GM19324 (cell line): ENCODE data around the gene PTPRM.
A peak's percentile ranks its signal among the peaks of the same experiment; 100 is the strongest.

Source experiments
- ATAC-seq: cut with Tn5 transposase; IDR thresholded peaks from one replicate; pipeline ENCODE4 v1.9.1; 2021; ENCODE audit warnings: mild to moderate bottlenecking, moderate library complexity; ENCODE audit not compliant: unreplicated experiment, low FRiP score

Gene PTPRM

DNA sequence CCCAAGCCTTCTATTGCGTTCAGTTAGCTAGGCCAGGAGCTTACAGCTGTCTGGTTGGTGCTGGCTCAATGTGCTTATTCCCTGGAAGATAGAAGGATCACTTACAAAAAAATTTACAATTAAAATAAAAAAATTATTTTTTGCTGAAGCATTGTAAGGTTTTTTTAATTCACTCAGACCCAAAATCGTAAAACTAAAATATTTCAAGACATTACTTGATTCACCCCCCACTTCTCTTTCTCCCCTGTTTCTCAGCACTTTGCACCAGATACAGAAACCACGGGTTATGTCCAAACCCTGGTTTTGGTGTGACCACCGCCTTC, 911 bp upstream of the PTPRM start:
- no peak for ATAC-seq

DNA sequence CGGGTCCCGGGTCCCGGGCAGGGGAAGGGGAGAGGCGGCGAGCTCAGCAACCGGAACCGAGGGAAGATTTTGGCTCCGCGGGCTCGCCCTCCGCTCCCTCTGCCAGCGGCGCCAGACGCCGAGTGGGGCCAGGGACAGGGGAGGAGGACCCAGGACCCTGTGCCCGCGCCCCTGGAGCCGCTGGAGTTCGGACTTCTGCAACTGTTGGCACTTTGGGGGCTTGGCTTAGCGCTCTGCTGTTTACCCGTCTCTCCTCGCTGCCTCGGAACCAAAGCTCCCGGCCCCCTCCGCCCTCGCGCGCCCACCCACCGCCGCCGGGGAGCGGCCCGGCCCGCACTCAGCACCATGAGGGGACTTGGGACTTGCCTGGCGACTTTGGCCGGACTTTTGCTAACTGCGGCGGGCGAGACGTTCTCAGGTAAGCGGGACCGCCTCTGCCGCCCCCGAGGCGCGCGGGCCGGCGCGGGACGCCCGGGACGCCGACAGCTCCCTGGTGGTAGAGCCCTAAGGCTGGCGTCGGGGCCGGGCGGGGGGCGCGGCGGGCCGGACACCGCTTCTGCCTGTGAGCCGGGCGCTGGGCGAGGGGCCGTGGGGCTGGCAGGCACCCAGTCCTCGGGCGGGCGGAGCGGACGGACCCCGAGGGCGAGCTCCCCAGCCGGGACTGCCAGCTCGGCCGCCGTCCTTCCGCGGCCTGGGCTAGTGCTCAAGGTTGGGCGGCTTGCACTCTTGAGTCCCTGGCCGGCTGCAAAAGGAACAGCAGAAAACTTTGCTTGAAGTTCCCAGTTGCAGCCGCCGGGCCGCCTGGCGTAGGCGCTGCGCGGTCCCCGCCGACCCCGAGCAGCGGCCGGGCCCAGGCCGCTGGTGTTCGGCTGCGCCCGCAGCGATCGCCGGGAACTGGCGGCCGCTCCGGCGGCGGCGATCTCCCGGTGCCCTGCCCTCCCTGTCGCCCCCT, 634 bp downstream of the PTPRM start:
- peak; percentile 7 for ATAC-seq

DNA sequence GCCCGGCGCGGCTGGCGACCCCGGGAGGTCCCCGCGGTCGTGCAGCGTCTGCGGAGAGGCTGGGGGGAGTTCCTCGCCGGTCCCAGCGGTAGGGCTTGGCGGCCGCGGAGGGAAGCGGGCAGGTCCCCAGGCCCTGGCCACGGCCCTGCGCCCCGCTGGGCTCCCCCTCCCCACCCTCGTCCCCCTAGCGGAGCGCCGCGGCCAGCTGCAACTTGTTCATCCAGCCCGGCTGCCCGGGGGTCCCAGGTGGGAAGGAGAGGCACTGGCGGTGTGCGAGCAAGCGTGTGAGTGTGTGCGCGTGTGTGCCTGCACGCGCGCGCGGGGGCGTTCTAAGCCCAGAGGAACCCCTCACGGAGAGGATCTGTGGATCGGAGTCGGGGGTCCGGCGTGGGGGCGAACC, 1.3 kb downstream of the PTPRM start:
- ATAC-seq: no peak

DNA sequence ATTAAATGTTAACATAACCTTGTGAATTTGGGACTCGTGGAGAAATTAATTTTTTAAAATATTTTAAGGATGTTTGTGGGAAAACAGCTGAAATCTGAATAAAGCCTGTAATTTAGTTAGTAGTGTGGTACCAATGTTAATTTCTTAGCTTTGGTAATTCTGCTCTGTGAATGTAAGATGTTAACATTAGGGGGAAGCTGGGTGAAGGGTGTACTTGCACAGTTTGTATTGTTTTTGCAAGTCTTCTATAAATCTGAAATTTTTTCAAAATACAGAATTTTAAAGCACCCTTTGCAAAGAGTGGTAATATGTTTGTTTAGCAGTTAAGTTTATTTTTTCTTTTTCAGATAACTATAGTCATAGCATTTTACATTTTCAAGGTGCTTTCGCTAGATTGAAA, 4.5 kb downstream of the PTPRM start:
- no peak for ATAC-seq

DNA sequence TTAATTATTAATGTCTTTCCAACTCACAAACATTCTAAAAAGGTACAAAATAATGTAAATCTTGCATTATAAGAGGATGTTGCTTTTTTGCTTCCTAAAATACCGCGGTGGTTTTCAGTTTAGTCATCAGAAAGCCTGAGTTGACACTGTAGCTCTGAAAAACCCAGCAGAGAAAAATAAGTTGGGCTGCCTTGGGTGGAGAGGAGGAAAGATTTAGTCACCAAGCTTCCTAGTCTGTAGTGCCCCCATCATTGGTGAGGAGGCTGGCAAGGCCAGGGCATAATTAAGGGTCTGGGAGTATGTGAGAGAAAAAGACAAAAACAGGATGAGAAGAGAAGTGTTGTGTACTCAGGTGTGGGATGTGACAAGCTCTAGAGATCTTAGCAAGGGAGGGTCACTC, 5.7 kb downstream of the PTPRM start:
- no peak for ATAC-seq

DNA sequence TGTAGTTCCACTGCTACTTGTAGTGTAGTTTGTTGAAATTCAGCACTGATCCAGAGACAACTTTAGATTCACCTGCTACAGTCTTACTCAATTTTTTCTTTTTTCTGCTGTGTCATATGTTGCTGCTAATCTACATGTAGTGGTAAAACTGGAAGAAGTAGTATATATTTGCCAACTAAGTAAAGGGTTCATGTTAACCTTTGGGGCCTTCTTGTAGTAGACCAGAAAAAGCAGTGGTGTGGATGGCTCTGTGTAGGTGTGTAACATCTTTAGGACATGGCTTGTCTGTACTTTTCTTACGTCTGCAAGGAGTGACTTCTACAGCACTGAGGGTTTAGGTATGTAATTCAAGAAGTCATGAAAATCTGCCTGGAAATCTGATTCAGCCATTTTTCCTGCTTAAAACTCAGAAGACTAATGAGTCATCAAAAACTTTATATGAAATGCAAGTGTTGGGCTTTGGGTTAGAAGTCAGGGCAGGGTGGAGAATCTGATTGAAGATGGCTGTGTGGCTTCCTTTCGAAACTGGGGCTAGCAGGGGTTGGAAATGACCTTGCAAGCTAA, 8.4 kb downstream of the PTPRM start:
- ATAC-seq: no peak

DNA sequence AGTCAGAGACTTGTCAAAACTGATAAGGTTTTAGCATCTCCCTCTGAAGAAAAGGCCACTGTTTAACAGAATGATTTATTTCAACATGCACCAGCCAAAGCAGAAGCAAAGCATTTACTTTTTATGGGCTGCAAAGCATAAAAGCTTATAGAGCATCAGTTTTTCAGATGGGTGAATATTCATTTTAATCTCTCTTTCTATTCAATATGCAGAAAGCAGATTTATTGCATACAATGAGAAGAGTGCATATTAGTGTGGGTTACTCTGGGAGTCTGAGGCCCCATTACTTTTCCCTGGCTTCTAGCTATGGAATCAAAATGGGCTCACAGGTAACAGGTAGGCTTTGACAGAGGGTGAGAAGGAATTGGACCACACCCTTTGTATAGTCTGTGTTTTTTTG, 9.0 kb downstream of the PTPRM start:
- no peak for ATAC-seq

DNA sequence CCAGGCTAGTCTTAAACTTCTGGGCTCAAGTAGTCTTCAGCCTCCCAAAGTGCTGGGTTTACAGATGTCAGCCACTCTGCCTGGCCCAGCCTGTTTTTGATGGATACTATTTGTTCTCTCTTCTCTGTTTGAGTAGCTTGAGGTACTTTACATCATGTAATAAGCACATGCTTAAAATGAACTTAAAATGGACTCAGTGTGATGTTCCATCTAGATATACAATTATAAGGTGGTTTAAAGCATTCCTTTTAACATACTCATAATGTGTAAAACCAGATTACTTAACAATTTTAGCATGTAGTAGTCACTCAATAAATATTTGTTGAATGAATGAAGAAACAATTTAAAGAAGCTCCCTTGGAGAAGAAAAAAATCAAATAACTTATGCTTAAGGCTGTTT, 9.6 kb downstream of the PTPRM start:
- ATAC-seq: no peak

DNA sequence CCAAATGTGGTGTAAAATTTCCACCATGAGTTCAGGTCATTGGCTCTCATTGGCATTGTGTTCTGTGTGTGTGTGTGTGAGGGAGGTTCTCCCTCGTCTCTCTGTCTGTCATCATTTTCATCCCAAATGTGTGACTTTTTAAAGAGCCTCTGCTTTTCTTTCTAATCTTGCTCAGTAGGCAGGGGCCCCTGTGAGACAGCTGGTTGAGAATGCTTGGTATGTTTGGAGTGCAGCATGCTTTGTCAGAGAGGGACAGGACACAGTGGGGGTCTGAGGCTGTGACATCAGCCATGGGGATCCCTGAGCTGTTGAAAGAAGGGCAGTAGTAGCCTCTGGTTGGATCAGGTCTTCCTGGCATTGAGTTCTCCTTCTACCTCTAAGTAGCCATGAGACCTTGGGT, 10.6 kb downstream of the PTPRM start:
- ATAC-seq: no peak

DNA sequence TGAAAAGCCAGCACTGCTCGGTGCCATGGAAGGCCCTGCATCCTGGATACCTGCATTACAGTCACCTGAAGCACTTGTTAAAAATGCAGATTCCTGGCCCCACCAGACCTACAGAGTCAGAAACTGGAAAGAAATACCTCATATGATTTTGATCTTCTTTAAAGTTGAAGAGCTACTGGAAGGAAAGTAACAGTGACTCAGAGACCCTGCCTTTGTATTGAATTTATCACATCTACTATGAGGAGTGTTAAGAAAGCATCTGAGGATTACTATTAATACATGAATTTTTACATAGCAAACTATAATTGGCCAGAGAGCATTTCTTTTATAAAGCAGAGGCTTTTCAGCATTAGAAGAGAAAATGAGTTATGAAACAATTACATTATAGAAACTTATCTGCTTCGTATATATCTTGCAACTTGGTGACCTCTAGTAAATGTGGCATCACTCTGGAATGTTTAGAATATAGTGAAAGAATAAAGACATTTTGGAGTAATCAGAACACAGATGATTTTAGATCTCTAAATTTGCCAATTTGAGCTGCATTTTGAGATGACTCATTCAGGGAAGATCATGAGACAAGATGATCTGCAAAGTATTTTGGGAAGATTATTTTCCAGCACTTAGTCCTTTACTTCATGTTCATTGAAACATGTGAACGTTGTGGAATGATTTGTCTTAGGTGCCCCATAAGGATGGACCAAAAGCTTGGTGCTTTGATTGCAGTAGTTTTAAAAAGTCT, 12.2 kb downstream of the PTPRM start:
- no peak for ATAC-seq

DNA sequence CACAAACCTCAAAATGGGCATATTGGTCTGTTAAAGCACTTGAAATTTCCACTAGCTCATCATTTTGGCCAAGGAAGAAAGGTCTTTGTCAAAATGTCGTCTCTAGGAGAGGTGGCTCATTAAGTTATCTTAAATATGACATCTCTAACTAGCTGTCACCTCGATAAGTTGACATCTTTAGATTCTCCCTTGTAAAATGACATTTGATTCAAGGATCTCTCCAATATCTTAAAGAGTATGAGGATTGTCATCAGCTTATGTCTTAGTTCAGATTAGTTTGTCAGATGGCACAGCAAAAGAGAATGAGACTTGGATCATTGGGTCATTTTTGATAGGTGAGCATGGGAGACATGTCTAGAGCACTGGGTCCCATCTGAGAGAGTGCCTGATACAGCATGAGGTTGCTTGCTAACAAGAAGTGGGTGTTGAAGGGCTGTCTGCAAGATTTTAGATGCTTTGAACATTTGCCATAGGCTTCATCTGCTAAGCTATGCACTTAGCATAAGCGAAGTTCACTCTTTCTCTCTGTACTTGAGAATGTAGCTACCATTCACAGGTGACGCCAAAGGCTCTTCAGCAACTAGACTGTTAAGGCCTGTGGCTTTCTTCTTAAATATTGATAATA, 12.9 kb downstream of the PTPRM start:
- ATAC-seq: no peak

DNA sequence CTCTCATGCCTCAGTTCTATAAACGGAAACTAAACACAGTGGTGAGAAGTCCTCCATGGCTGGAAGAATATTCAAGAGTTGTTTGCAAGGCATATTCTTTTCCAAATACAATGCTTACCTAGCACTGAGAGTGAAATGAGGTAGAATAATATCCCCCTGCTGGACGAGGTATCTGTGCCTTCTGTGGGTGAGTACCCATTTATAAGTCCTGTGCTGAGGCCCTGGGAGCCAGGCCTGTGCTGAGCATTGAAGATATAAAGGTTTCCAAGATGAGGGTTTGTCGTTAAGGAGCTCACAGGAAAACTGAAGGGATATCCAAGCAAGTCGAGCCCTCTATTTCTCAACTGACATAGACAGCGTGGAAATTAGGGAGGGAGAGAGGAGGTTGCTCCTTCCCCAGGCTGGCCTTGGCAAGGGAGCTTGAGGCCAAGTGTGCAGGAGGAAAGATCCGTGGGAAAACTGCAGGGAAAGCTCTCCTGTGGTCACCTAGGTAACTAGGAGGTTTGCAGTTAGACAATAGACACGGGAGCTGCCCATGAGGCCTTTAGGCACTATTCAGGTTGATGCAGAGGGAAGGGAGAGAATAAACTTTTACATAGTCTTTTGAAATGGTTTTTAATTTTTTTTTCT, 17.6 kb downstream of the PTPRM start:
- no peak for ATAC-seq

DNA sequence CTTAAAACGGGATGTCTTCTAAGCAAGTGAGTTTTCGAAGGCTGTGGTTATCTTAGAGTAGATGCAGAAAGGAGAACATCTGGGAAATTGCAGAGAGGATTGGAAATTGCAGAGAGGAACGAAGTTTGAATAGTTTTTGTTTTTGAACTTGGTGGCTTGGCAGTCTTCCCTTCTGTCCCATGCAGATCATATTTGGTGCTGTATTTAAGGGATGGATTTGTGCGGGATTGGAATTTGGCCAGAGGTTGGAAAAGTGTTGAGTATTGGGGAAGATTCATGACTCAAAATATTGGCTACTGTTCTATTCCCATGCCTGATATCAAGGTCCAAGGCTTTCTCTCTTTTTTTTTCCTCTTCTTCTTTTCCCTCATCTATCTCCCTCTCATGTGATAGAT, 18.2 kb downstream of the PTPRM start:
- no peak for ATAC-seq

DNA sequence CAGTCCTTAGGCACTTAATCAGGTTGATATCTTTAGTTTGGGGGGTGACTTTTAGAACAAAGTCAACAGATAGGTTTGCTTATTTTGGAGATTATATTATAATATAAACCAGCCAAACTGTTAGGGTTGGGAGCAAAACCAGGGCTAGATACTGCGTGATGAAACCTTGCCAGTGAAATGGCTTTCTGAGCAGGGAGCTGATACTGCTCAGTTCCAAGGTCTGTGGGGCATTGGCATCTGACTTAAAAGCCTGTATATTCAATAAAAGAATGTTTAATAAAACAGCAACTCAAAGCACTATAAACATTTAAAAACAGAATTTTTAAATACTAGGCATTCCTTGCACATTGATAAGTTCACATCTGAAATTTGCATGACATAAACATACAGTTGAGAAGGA, 19.3 kb downstream of the PTPRM start:
- ATAC-seq: no peak

DNA sequence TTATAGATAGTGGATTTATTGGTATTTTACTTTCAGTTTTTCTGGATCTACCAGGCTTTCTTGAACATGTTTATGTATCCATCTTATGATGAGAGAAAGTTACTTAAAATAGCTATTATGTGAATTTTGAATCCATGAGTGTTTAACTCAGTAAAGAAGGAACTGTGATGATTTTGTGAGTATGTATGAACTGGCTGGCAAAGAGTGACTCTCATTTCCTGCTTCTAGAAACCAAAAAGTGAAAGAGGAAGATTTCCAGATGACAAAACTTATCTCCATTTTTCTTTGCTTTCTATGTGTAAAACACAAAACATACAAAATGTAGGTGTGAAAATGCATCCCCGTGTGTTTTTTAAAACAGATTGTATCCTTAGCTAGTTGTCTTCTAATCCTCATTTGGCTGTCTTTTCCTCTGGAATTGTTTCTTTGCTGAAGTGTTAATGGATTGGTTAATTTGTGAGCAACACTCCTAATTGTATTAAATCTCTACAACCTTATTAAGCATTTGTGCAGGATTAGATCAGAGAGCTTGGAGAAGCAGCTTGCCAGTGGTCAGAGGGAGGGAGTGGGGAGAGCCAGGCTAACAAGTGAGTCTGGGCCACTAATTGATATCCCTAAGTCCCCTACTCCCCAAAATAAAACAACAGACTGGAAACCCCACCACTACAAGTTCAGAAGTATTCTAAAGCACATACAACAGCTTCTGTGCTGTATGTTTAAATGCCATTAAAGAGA, 23.9 kb downstream of the PTPRM start:
- ATAC-seq: no peak

DNA sequence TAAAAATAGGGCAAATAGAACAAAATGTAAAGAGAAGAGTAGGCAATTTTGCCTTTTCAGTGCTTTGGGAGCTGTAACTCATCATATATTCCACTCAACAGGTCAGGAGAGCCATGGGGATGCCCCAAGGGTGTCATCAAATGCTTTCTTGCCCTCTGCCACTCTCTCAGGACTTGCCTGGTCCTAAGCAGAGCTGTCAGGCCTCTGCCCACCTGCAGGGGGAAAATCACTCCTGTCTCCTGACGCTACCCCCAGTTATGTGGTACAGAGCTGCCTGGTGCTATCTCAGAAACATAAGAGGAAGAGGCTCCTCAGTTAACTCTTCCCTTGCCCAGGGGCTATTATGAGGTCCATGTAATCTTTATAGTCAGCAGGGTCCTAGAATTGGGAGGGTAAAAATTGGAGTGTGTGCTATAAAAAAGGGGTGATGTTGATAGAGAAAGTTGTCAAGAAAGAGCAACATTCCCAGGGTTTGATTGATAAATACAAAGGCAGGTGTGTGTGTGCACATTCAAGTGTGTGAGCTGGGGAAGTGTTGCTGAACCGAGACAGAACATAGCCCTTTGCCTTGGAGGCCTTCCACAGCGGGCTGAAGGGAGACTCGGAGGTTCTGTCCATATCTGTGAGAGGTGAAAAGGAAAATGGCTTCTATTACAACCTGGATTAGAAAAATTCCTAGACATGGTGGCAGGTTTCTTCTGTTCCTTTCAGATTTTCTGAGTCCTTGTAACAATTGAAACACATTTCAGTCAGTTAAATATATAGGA, 25.4 kb downstream of the PTPRM start:
- no peak for ATAC-seq

DNA sequence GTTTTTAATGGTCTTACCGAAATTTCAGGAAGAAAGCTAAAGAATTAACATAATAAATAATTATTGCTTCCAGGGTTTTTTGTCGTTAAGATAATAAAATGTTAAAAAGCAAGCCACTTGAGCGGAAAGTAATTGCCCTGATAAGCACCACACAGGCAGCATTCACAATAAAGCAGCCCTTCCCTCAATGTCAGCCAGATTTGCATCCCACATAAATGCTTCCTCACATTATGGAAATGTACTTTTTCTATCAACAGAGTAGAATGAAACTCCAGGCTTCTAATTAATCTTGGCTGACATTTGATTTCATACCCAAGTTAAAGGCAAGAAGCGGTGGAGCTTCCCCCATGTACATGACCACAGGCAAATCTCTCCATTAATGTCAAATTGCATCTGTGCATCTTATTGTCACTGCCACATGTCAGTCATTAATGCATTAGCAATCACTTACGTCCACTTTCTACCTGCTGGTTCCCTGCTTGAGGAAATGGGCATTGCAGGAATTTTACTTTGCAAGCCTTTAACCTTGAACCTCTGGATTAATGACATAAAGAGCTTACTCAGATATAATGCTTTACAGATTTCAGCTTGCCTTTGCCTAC, 26.2 kb downstream of the PTPRM start:
- ATAC-seq: no peak

DNA sequence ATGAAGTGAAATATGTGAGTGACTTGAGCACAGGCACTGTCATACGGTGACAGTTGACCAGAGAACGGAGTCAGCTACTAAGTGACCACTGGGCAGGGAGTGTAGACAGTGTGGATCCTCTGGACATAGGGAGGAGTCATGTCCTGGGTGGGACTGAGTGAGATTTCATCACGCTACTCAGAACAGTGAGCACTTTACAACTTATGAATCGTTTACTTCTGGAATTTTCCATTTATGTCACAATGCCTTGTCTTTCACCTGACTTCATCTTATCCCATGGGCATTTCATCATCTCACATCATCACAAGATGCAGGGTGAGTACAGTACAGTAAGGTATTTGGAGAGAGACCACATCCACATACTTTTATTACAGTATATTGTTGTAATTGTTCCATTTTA, 29.0 kb downstream of the PTPRM start:
- no peak for ATAC-seq

DNA sequence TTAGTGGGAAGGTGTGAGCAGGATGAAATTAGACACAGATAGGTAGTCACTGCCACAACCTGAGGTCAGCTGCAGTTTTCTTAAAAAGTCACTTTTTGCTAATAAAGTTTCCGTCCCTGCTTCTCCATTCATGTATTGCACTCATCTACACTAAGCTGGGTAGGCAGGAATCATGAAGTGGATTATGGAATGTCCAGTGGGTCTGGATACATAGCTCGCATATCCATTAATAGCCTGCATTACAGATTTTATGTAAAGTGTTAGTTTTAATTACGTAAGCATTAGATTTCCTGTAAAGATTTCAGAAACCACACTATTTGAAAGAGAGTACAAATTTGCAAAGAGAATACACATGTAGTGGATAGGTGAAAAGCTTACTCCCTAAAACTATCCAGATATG, 30.4 kb downstream of the PTPRM start:
- ATAC-seq: no peak
